GM12873 (cell line): ENCODE measurements around the gene GTSE1.

Experiments used
- TF ChIP-seq, protein P1 (sequence below): IDR thresholded peaks from 2 replicates; pipeline ENCODE4 v1.5.1; 2012; ENCODE audit warnings: low read depth, mild to moderate bottlenecking, moderate library complexity, low read length, control low read depth; ENCODE audit not compliant: insufficient read depth; ENCODE audit errors: missing control alignments

The GTSE1 gene

DNA sequence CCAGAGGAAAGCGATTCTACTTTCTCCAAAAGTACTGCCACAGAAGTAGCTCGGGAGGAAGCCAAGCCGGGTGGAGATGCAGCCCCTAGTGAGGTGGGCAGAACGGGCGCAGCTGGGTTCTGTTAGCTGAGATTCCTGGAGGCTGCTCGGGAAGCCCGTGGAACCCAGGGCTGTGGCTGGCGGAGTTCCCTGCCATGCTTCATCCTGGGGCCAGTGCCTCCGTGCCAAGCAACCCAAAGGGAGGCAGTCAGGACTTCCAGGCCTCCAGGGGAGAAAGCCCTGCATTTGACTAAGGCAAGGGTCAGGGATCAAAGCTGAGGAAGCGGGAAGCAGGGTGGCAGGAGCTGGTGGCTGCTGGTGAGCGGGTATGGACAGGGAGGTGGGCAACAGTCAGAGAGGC lies 32.1 kb downstream of the GTSE1 start:
- TF ChIP-seq, protein P1, sequence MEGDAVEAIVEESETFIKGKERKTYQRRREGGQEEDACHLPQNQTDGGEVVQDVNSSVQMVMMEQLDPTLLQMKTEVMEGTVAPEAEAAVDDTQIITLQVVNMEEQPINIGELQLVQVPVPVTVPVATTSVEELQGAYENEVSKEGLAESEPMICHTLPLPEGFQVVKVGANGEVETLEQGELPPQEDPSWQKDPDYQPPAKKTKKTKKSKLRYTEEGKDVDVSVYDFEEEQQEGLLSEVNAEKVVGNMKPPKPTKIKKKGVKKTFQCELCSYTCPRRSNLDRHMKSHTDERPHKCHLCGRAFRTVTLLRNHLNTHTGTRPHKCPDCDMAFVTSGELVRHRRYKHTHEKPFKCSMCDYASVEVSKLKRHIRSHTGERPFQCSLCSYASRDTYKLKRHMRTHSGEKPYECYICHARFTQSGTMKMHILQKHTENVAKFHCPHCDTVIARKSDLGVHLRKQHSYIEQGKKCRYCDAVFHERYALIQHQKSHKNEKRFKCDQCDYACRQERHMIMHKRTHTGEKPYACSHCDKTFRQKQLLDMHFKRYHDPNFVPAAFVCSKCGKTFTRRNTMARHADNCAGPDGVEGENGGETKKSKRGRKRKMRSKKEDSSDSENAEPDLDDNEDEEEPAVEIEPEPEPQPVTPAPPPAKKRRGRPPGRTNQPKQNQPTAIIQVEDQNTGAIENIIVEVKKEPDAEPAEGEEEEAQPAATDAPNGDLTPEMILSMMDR = no peak

DNA sequence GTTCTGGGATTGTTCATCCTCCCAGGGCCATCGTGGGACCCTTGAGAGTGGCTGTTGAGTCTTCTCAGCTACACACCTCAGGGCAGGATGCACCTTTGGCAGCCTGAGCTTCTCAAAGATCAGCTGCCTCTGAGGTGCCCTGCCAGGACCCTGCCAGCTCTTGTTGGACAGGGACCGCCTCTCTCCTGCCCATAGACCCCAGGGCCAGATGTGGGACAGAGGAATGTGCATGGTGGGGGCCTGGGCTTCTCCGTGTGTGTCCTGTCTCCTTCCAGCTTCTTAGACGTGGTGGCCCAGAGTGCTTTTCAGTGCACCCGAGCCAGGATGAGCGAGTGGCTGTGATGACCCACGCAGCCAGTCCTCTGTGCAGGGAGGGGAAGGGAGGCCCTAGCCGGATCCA lies 32.9 kb downstream of the GTSE1 start:
- TF ChIP-seq, protein P1 = no peak

DNA sequence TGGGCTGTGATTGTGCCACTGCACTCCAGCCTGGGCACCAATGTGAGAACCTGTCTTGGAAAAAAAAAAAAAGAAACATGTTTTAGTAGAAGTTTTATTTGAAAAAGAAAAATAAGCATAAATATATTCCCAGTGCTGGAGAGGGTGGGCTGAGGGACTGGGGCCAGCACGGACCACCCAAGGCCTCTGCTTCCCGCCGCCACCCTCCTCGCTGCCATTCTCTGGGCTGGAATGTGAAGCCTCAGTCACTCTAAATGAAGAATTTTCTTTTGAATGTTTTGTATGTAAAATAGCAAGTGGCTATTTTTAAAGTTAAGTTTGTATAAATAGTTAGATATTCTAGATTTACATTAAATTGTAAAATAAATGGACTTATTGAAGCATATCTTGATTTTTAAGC lies 33.8 kb downstream of the GTSE1 start:
- TF ChIP-seq, protein P1 = no peak

DNA sequence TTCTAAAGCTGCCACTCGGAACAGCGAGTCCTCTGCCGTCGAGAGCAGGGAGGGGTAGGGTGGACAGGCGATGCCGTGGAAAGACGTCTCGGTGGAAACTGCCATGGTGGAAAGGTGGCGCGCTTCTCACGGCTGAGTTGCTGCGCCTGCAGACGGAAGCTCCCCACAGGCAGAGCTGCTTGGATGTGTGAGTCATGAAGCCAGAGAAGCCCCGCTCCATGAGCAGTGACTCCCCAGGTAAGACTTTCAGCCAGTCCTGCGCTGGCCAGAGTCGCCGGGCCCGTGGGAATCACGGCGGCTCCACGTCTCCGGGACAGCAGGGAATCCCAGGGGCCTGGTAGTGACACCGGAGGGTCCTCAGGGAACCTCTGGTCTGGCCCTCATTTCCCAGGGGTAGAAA lies 34.8 kb downstream of the GTSE1 start:
- TF ChIP-seq, protein P1 = no peak

DNA sequence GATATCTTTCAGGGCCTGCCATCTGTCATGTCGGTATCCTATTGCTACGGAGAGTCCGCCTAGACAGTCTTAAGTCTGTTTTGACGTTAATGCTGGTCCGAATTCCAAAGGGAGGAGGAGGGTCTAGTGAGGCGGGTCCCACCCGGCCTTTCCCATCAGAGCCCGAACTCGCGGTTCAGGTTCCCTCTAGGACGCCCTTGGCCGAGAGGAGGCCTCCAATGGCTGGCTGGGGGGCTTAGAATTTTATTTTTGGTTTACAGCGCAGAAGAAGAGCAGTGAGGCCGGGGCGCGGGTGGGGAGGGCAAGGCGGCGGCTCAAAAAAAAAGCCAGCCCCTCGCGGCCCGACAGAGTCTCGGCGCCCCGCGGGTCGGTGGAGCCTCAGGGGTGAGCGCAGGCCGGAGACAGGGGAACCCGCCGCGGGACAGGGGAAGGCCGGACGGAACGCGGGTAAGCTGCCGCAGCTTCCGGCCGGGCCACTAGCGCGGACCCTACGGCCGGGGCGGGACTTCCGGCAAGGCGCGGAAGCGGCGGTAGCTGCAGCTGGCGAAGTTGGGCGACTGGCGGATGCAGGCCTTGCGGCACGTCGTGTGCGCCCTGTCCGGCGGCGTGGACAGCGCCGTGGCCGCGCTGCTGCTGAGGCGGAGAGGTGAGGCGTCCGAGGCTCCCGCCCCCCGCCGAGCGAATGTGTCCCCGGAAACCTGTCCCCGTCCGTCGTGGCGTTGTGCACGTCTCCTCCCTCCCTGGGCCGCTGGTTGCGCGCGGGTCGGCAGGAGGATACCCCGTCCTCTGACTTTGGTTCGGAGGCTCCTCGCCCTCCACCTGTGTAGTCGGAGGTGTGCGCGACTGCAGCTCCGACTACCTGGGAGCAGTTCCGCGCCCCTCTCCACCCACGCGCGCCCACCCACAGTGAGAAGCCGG lies 38.8 kb downstream of the GTSE1 start, which contains the start of gene TRMU:
Gene TRMU (plus strand): TSS at position 514 of the 918 bp plus-strand sequence. CDS start 51 bp downstream, at position 565.
- TF ChIP-seq, protein P1 = no peak

DNA sequence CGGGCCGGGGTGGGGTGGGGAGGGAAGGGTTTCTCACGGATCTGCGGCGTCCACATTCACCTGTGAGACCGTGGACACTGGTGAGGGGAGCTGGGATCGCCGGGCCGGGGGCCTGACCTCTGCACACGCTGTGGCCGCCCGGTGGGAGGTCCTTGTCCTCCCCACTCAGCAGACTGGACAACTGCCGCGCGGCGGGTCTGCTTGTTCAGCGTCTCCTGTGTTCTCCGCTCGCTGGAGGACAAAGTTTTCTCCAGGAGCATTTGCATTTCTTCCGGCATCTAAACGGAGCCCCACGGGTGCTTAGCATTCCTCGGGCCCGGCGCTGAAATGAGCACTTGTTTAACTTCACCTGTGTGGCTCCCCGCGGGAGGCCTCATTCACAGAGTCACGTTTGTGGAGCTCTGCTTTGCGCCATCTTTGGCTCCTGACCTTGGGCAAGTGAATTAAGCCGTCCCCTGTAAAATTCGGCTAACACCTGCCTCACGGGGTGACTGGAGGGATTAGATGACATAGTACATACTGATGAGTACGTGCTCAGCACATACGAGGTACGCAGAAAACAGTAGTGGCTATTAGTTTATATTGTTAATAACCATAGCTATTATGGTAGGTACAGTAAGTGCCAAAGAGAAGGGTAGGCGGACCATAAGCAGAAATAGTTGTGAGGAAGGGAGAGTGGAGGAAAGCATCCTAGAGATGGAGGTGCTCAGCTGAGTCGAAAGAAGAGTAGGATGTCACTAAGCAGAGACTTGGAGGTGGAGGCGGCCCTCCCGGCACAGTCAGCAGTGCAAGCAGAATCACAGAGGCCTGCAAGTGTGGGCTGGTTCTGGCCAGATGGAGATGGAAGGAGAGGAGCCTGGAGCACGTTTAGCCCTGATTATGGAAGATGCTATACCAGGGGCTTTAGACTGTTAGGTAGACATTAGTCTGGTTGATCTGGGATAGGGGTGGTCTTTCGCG lies 39.7 kb downstream of the GTSE1 start:
- TF ChIP-seq, protein P1 = no peak

DNA sequence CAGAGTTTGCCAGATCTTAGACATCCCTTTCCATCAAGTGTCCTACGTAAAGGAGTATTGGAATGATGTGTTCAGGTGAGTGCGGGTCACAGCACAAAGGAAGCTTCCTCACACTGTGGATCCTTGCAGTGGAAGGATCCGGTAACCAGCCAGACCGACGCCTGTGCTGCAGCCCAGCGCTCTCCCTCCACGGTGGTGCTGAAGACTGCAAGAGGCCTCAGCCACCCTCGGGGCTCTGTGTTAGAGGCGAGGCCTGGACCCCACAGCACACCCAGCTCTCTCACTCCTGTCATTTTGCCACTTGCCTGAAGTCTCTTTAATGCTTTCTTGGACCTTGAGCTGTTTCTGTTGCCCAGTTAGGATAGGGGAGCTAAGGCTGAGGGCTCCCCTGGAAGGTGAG lies 41.2 kb downstream of the GTSE1 start:
- TF ChIP-seq, protein P1 = no peak
